ENCODE measurements around the gene ZBTB20. TPM values are rescaled to one million over a fixed set of nuclear protein-coding genes. Genes with fewer than 3 reads are reported as not detected.

ZBTB20 gene
- total and polyA plus RNA-seq, 2 donors from 2014 or later: 0.99 to 142 TPM

DNA sequence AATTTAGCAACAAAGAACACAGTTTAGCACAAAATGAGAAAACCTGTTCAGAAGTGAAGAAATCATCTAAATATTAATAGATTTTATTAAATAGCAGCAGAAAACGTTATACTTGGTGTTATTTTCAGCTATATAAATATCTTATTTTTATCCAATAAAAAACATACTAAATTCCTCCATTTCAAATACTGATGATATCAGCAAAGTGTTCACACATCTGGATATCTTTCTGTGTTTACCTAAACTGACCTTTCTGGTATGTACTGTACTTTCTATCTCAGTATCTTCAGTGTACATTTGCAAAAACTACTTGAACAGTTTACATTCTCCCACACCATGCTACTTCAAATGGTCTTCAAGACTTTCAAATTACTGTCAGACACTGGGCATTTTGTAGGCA, 179.9 kb downstream of the ZBTB20 start:
- FAIRE-seq (peak; percentile 39), DNase-seq (no peak)
- Histone ChIP-seq H3K4me3 (ENCODE audit: low read length in 3 of 3) (no peak overlapping the region), H3K36me3 (ENCODE audit: control insufficient read depth in 2 of 3, insufficient read depth in 3 of 3, low read length in 3 of 3) (no peaks in the 10 kb centered on the region), H3K4me1 (ENCODE audit: control insufficient read depth in 2 of 3, insufficient read depth in 2 of 3, low read depth in 1 of 3, low read length in 3 of 3) (no peaks in the 10 kb centered on the region), H3K9ac (ENCODE audit: low read length in 3 of 3) (no peak overlapping the region), H3K27me3 (ENCODE audit: control insufficient read depth, insufficient read depth, low read length) (no peaks in the 10 kb centered on the region), H3K9me3 (ENCODE audit: control insufficient read depth in 2 of 3, insufficient read depth in 1 of 3, low read length in 3 of 3) (no peaks in the 10 kb centered on the region), H3K27ac (ENCODE audit: low read depth in 2 of 2, low read length in 2 of 2) (no peak overlapping the region)
- intact Hi-C loops (cut with DNase I): no loop called here
- TF ChIP-seq, protein P1, sequence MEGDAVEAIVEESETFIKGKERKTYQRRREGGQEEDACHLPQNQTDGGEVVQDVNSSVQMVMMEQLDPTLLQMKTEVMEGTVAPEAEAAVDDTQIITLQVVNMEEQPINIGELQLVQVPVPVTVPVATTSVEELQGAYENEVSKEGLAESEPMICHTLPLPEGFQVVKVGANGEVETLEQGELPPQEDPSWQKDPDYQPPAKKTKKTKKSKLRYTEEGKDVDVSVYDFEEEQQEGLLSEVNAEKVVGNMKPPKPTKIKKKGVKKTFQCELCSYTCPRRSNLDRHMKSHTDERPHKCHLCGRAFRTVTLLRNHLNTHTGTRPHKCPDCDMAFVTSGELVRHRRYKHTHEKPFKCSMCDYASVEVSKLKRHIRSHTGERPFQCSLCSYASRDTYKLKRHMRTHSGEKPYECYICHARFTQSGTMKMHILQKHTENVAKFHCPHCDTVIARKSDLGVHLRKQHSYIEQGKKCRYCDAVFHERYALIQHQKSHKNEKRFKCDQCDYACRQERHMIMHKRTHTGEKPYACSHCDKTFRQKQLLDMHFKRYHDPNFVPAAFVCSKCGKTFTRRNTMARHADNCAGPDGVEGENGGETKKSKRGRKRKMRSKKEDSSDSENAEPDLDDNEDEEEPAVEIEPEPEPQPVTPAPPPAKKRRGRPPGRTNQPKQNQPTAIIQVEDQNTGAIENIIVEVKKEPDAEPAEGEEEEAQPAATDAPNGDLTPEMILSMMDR (IDR thresholded peaks at IDR 0.05; ENCODE audit: borderline replicate concordance, extremely low read depth, insufficient read depth): no peak

DNA sequence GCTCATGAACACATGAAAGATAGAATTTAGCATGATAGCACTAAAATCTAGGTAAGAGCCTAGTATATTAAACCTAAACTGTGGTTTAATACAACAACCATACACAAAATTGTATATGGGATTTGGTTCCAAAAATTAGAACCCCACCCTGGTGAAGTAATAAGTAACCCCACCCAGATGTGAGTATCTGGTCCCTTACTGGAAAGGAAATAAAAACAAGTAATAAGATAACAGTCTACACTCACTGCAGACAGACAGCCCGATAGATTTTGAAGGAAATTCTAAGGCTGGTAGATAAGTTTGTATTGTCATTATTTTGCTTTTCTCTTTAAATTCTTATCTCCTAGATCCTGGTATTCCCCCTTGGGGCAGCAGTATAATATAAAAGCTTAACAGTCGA, 184.9 kb downstream of the ZBTB20 start:
- FAIRE-seq: no peak

DNA sequence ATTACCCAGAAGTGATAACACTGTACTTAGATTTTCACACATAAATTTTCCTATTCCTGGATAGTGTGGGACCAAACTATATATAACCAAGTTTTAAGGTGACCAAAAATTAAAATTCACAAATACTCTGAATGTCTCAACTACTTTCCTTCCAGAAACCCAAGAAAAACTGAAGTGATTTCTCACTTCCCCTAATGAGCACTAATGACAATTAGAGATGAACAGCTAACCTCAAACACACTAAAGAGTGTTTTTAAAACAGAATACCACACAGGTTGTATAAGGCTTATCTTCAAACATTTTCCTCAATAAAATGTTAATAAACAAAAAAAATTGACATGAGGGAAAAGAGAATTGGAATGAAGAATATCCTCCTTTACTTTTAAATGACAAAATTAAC, 188.2 kb downstream of the ZBTB20 start:
- H3K4me3 ChIP-seq (ENCODE audit: low read length in 3 of 3): no peak overlapping the region
- H3K27me3 ChIP-seq (ENCODE audit: control insufficient read depth, insufficient read depth, low read length): no peaks in the 10 kb centered on the region
- no peaks in the 10 kb centered on the region for H3K4me1 ChIP-seq (ENCODE audit: control insufficient read depth in 2 of 3, insufficient read depth in 2 of 3, low read depth in 1 of 3, low read length in 3 of 3)
- no peak for DNase-seq
- no peaks in the 10 kb centered on the region for H3K36me3 ChIP-seq (ENCODE audit: control insufficient read depth in 2 of 3, insufficient read depth in 3 of 3, low read length in 3 of 3)
- H3K27ac ChIP-seq (ENCODE audit: low read depth in 2 of 2, low read length in 2 of 2): no peak overlapping the region
- TF ChIP-seq, protein P1 (IDR thresholded peaks at IDR 0.05; ENCODE audit: borderline replicate concordance, extremely low read depth, insufficient read depth): no peak
- H3K9ac ChIP-seq (ENCODE audit: low read length in 3 of 3): no peak overlapping the region
- intact Hi-C loops (cut with DNase I): no loop called here
- FAIRE-seq: no peak
- H3K9me3 ChIP-seq (ENCODE audit: control insufficient read depth in 2 of 3, insufficient read depth in 1 of 3, low read length in 3 of 3): peaks cover 0 to 9% (median 0%) of the 10 kb centered on the region in 3 donors

More for the DNA sequence above, 184.9 kb downstream of the ZBTB20 start:
- H3K4me1 ChIP-seq (ENCODE audit: control insufficient read depth in 2 of 3, insufficient read depth in 2 of 3, low read depth in 1 of 3, low read length in 3 of 3): no peaks in the 10 kb centered on the region
- no peak overlapping the region for H3K4me3 ChIP-seq (ENCODE audit: low read length in 3 of 3)
- no peaks in the 10 kb centered on the region for H3K9me3 ChIP-seq (ENCODE audit: control insufficient read depth in 2 of 3, insufficient read depth in 1 of 3, low read length in 3 of 3)
- H3K9ac ChIP-seq (ENCODE audit: low read length in 3 of 3): no peak overlapping the region
- no peak for DNase-seq
- TF ChIP-seq, protein P1 (IDR thresholded peaks at IDR 0.05; ENCODE audit: borderline replicate concordance, extremely low read depth, insufficient read depth): no peak
- H3K27me3 ChIP-seq (ENCODE audit: control insufficient read depth, insufficient read depth, low read length): no peaks in the 10 kb centered on the region
- no peak overlapping the region for H3K27ac ChIP-seq (ENCODE audit: low read depth in 2 of 2, low read length in 2 of 2)
- intact Hi-C loops (cut with DNase I): no loop called here
- no peaks in the 10 kb centered on the region for H3K36me3 ChIP-seq (ENCODE audit: control insufficient read depth in 2 of 3, insufficient read depth in 3 of 3, low read length in 3 of 3)

DNA sequence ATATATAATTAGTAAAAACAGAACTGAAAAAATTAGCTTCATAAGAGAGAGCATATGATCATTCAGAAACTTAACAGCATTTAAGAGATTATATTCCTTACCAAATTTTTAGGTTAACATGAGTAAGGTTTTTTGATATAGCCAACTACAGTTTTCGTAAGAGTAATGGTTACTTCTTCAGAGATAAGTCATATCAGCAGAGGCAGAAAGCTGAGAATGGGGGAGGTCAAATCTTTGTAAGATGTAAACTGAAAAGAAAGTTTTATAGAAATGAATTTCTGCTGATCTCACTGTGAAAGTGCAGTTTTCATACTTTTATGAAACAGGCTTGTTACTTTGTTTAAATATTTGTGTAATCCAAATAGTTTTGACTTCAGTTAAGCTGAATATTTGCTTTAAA, 193.3 kb downstream of the ZBTB20 start:
- DNase-seq: no peak
- intact Hi-C loops (cut with DNase I): no loop called here
- Histone ChIP-seq H3K9ac (ENCODE audit: low read length in 3 of 3) (no peak overlapping the region), H3K9me3 (ENCODE audit: control insufficient read depth in 2 of 3, insufficient read depth in 1 of 3, low read length in 3 of 3) (peaks cover 0 to 23% (median 0%) of the 10 kb centered on the region in 3 donors), H3K4me3 (ENCODE audit: low read length in 3 of 3) (no peak overlapping the region), H3K36me3 (ENCODE audit: control insufficient read depth in 2 of 3, insufficient read depth in 3 of 3, low read length in 3 of 3) (no peaks in the 10 kb centered on the region), H3K4me1 (ENCODE audit: control insufficient read depth in 2 of 3, insufficient read depth in 2 of 3, low read depth in 1 of 3, low read length in 3 of 3) (no peaks in the 10 kb centered on the region), H3K27me3 (ENCODE audit: control insufficient read depth, insufficient read depth, low read length) (no peaks in the 10 kb centered on the region), H3K27ac (ENCODE audit: low read depth in 2 of 2, low read length in 2 of 2) (no peak overlapping the region)
- TF ChIP-seq, protein P1 (IDR thresholded peaks at IDR 0.05; ENCODE audit: borderline replicate concordance, extremely low read depth, insufficient read depth): no peak
- FAIRE-seq: no peak

Measured in kidney (tissue), 14 donors.